Measurements from ENCODE around the gene AQP11.

DNA sequence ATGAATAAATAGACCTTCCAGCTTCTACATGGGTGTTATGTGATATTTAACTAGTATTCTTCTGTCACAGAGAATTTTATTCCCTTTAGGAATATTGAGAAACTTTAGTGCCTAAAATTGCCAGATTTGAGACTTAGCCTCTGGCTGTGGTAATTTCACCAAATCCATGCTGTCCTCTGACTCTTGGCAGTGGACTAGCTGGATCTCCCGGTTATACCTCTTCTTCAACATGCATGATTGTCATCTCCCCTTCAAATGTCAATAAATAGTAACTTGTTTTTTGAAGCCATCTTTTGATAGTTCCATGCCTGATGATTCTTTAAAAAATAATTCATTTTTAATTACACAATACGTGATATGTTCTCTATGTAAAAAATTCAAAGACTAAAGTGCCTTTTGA, 8.4 kb downstream of the AQP11 start:
- TF ChIP-seq, protein P1, sequence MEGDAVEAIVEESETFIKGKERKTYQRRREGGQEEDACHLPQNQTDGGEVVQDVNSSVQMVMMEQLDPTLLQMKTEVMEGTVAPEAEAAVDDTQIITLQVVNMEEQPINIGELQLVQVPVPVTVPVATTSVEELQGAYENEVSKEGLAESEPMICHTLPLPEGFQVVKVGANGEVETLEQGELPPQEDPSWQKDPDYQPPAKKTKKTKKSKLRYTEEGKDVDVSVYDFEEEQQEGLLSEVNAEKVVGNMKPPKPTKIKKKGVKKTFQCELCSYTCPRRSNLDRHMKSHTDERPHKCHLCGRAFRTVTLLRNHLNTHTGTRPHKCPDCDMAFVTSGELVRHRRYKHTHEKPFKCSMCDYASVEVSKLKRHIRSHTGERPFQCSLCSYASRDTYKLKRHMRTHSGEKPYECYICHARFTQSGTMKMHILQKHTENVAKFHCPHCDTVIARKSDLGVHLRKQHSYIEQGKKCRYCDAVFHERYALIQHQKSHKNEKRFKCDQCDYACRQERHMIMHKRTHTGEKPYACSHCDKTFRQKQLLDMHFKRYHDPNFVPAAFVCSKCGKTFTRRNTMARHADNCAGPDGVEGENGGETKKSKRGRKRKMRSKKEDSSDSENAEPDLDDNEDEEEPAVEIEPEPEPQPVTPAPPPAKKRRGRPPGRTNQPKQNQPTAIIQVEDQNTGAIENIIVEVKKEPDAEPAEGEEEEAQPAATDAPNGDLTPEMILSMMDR (conservative IDR thresholded peaks at IDR 0.05) = no peak
- no peak for TF ChIP-seq ZFX (IDR thresholded peaks at IDR 0.05)
